Epidermal melanocyte (primary cell): ENCODE data around the gene CARS1.
"Not testable (repeated sequence)": the region's sequence is repeated elsewhere in the genome, so short reads cannot be mapped to it uniquely, and the experiment has no call there.

Experiments
- DNase-seq: peaks from one replicate; pipeline ENCODE4 v3.0.0; 2011; ENCODE audit warnings: low spot score; ENCODE audit not compliant: insufficient read length

Gene CARS1

GRCh38 chr11:3090096-3090901 is 33.1 kb upstream of the CARS1 start:
- no peak for DNase-seq

- no peak for DNase-seq
These were observed 32.2 kb upstream of the CARS1 start for GRCh38 chr11:3089236-3090061.

- DNase-seq: no peak
These were observed 31.6 kb upstream of the CARS1 start for GRCh38 chr11:3088806-3089205.

- no peak for DNase-seq
These were observed 30.9 kb upstream of the CARS1 start for GRCh38 chr11:3087821-3088800.

- DNase-seq: no peak
These were observed 30.1 kb upstream of the CARS1 start for GRCh38 chr11:3087373-3087772.

- DNase-seq: no peak
These were observed 29.5 kb upstream of the CARS1 start for GRCh38 chr11:3086671-3087150.

GRCh38 chr11:3086114-3086513 is 28.9 kb upstream of the CARS1 start:
- DNase-seq: no peak

GRCh38 chr11:3085052-3085451 is 27.8 kb upstream of the CARS1 start:
- DNase-seq: no peak

GRCh38 chr11:3083321-3083720 is 26.1 kb upstream of the CARS1 start:
- DNase-seq: no peak

- no peak for DNase-seq
These were observed 24.1 kb upstream of the CARS1 start for GRCh38 chr11:3081386-3081751.

- no peak for DNase-seq
These were observed 23.6 kb upstream of the CARS1 start for GRCh38 chr11:3080733-3081385.

GRCh38 chr11:3080104-3080503 is 22.9 kb upstream of the CARS1 start:
- DNase-seq: no peak

- DNase-seq: no peak
These were observed 20.7 kb upstream of the CARS1 start for GRCh38 chr11:3077846-3078440.

- no peak for DNase-seq
These were observed 20.1 kb upstream of the CARS1 start for GRCh38 chr11:3077189-3077836.

- no peak for DNase-seq
These were observed 17.8 kb upstream of the CARS1 start for GRCh38 chr11:3074912-3075589.

GRCh38 chr11:3073029-3073435 is 15.8 kb upstream of the CARS1 start:
- DNase-seq: no peak

GRCh38 chr11:3069425-3069824 is 12.2 kb upstream of the CARS1 start:
- DNase-seq: no peak

GRCh38 chr11:3066308-3066707 is 9.1 kb upstream of the CARS1 start:
- DNase-seq: not testable (repeated sequence)

- DNase-seq: not testable (repeated sequence)
These were observed 7.5 kb upstream of the CARS1 start for GRCh38 chr11:3064709-3065108.
